HepG2 (cell line): ENCODE measurements around the gene VPS11. TPM values are rescaled to one million over a fixed set of nuclear protein-coding genes. Genes with fewer than 3 reads are reported as not detected.

Source experiments
- BHLHE40 ChIP-seq: IDR thresholded peaks from 2 replicates; pipeline ENCODE4 v1.6.1; 2011; ENCODE audit warnings: low read length, improper control_type of control experiment
- ELF1 ChIP-seq: sonication (generic); formaldehyde crosslinking; IDR thresholded peaks from 2 replicates; pipeline ENCODE4 v1.4.0; 2020; ENCODE audit warnings: missing genetic modification reagents
- GATAD2A ChIP-seq: IDR thresholded peaks from 2 replicates; pipeline ENCODE4 v1.6.1; 2016
- GTF3A ChIP-seq: sonication (generic); formaldehyde crosslinking; conservative IDR thresholded peaks from 2 replicates; pipeline ENCODE4 v1.4.0; 2020; ENCODE audit warnings: mild to moderate bottlenecking, missing genetic modification reagents
- MAFF ChIP-seq: IDR thresholded peaks from 2 replicates; pipeline ENCODE4 v1.6.1; 2011; ENCODE audit warnings: low read depth, low read length, improper control_type of control experiment
- MED1 ChIP-seq: sonication (generic); formaldehyde crosslinking; IDR thresholded peaks from 2 replicates; pipeline ENCODE4 v1.4.0; 2020; ENCODE audit warnings: missing genetic modification reagents
- MTF1 ChIP-seq: sonication (generic); formaldehyde crosslinking; IDR thresholded peaks from 2 replicates; pipeline ENCODE4 v1.5.0; 2020; ENCODE audit warnings: missing genetic modification reagents
- NFIB ChIP-seq: sonication (generic); formaldehyde crosslinking; IDR thresholded peaks from 2 replicates; pipeline ENCODE4 v1.9.0; 2021; ENCODE audit warnings: missing genetic modification reagents, mild to moderate bottlenecking, borderline replicate concordance
- SP1 ChIP-seq, 2 experiments: fragments of 450-650 bp in 1 of 2; sonication (generic) in 1 of 2; formaldehyde crosslinking in 1 of 2; IDR thresholded peaks; 2 replicates each; pipeline versions ENCODE4 v1.4.0 to v1.6.1; 2016 to 2020; ENCODE audit warnings: missing genetic modification reagents in 1 of 2
- TMF1 ChIP-seq: sonication (generic); formaldehyde crosslinking; IDR thresholded peaks from 2 replicates; pipeline ENCODE4 v1.8.1; 2022; ENCODE audit warnings: low read depth, missing genetic modification reagents
- TSC22D2 ChIP-seq: sonication (generic); formaldehyde crosslinking; IDR thresholded peaks from 2 replicates; pipeline ENCODE4 v1.5.1; 2020; ENCODE audit warnings: missing genetic modification reagents, mild to moderate bottlenecking, borderline replicate concordance
- ZFP36 ChIP-seq: fragments of 150-350 bp; IDR thresholded peaks from 2 replicates; pipeline ENCODE4 v1.6.1; 2018; ENCODE audit warnings: borderline replicate concordance, low read length, low read depth; ENCODE audit not compliant: partially characterized antibody
- ZKSCAN8 ChIP-seq: IDR thresholded peaks from 2 replicates; pipeline ENCODE4 v1.6.1; 2016; ENCODE audit warnings: borderline replicate concordance, missing genetic modification reagents, missing compliant biosample characterization
- ZNF234 ChIP-seq: sonication (generic); formaldehyde crosslinking; conservative IDR thresholded peaks from 2 replicates; pipeline ENCODE4 v1.5.1; 2020; ENCODE audit warnings: mild to moderate bottlenecking, missing genetic modification reagents
- ZNF34 ChIP-seq: sonication (generic); formaldehyde crosslinking; IDR thresholded peaks from 2 replicates; pipeline ENCODE4 v1.4.0; 2020; ENCODE audit warnings: mild to moderate bottlenecking, missing genetic modification reagents, borderline replicate concordance
- ZNF432 ChIP-seq: sonication (generic); formaldehyde crosslinking; IDR thresholded peaks from 2 replicates; pipeline ENCODE4 v1.5.0; 2020; ENCODE audit warnings: missing genetic modification reagents, mild to moderate bottlenecking, borderline replicate concordance
- ZNF569 ChIP-seq: sonication (generic); formaldehyde crosslinking; IDR thresholded peaks from 2 replicates; pipeline ENCODE4 v1.5.0; 2020; ENCODE audit warnings: mild to moderate bottlenecking, missing genetic modification reagents, moderate library complexity, borderline replicate concordance
- ZNF678 ChIP-seq: sonication (generic); formaldehyde crosslinking; IDR thresholded peaks from 2 replicates; pipeline ENCODE4 v1.4.0; 2020; ENCODE audit warnings: mild to moderate bottlenecking, missing genetic modification reagents
- polyA plus RNA-seq, 8 experiments: library from polyadenylated mRNA; depleted of rRNA in 3 of 8; stranded (reverse) in 7 of 8; unstranded in 1 of 8; fragments of >200 nt; fragmentation: Illumina TruSeq in 4 of 8; extraction: Trizol in 4 of 8; gene quantifications; 2 replicates each; pipeline versions ENCODE4 v1.2.1 to v1.2.3, GENCODE V29; 2011 to 2016; ENCODE audit warnings: low read depth in 4 of 8, missing spikeins in 1 of 8, mixed read lengths in 1 of 8; ENCODE audit not compliant: insufficient read depth in 1 of 8
- total RNA-seq, 5 experiments: library from RNA; depleted of rRNA; stranded (reverse); fragments of >200 nt; fragmentation: Illumina TruSeq; extraction: Trizol; gene quantifications; 2 replicates each; pipeline ENCODE4 v1.2.3, GENCODE V29; 2016; ENCODE audit warnings: low read depth in 1 of 5
- TF ChIP-seq, protein P1 (sequence below): IDR thresholded peaks from 2 replicates; pipeline ENCODE4 v1.6.1; 2016; ENCODE audit warnings: low read depth, borderline replicate concordance
- TF ChIP-seq, protein P2 (sequence below): sonication (generic); formaldehyde crosslinking; IDR thresholded peaks from 2 replicates; pipeline ENCODE4 v1.8.1; 2023; ENCODE audit warnings: mild to moderate bottlenecking, missing genetic modification reagents
- TF ChIP-seq, protein P3 (sequence below): sonication (generic); formaldehyde crosslinking; IDR thresholded peaks from 2 replicates; pipeline ENCODE4 v1.8.0; 2022; ENCODE audit warnings: mild to moderate bottlenecking, missing genetic modification reagents; ENCODE audit not compliant: insufficient replicate concordance
- TF ChIP-seq, protein P4 (sequence below): sonication (generic); formaldehyde crosslinking; IDR thresholded peaks from 2 replicates; pipeline ENCODE4 v1.8.0; 2022; ENCODE audit warnings: mild to moderate bottlenecking, missing genetic modification reagents, moderate library complexity
- TF ChIP-seq, protein P5 (sequence below), 2 experiments: fragments of 450-650 bp in 1 of 2; sonication (generic) in 1 of 2; formaldehyde crosslinking; IDR thresholded peaks; 2 replicates each; pipeline versions ENCODE4 v1.5.0 to v1.8.0; 2020 to 2022; ENCODE audit warnings: mild to moderate bottlenecking in 1 of 2, missing genetic modification reagents in 1 of 2
- TF ChIP-seq, protein P6 (sequence below): sonication (generic); formaldehyde crosslinking; IDR thresholded peaks from 2 replicates; pipeline ENCODE4 v1.5.1; 2020; ENCODE audit warnings: mild to moderate bottlenecking, missing genetic modification reagents, borderline replicate concordance

VPS11 gene
- total and polyA plus RNA-seq, 2 of the 13 experiments (the other 11 are each of a cell fraction or from before 2014, with no cell fraction given) = 13.7 to 21.6 TPM

DNA sequence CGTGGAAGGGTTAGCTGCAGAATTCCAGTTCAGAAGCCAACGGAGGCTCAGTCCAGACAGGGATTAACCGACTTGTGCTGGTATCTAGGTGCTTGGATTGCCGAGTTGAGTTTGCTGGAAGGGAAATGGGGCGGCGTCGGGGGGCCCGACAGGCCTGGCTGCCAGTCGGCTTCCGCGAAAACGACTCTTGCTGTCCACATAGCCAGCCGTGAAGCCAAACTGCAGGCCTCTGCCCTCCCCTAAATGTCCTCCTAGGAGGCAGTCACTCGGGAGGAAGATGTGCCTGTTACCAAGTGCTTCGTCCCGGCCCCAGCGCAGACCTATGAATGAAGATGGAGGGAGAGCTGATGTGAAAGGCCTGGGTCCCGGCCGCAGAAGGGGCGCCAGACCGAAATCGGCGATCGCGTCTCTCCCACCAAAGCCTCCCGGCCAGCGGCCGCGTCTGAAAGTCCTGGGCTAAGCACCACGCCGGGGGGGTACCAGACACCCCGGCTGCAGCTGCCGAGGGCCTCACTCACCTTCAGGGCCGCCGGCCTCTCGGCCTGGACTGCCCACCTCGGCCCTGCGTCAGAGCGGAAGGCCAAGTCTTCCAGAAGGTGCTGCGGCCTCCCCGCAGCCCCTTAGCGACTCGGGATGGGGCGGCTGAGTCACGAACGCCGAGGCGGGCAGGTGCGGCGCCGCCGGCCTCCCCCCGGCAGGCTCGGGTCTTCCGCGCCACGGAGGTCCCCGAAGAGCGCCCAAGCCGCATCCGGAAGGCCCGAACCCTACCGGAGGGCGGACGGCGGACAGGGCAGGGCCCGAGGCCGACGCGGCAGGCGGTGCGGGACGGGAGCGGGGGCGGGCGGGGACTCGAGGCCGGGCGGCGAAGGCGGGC, 26.6 kb downstream of the VPS11 start (continued):
- TF ChIP-seq ZNF432 (CRISPR knock-in tag) (no peak), BHLHE40 (no peak), TMF1 (CRISPR knock-in tag) (0 out of 2 replicates have a peak, but pooled peaks have one; percentile 42), ZNF34 (CRISPR knock-in tag) (no peak), MED1 (no peak), MAFF (no peak), ZNF569 (CRISPR knock-in tag) (no peak), SP1 (IDR thresholded peaks at IDR 0.05) (no peak), SP1 (CRISPR knock-in tag; IDR thresholded peaks at IDR 0.05) (no peak), GATAD2A (CRISPR knock-in tag) (no peak), MTF1 (CRISPR knock-in tag) (no peak), ZKSCAN8 (no peak), GTF3A (CRISPR knock-in tag) (no peak), ELF1 (CRISPR knock-in tag) (no peak), ZNF234 (CRISPR knock-in tag) (0 out of 2 replicates have a peak, but pooled peaks have one; percentile 77), ZFP36 (no peak), ZNF678 (CRISPR knock-in tag) (0 out of 2 replicates have a peak, but pooled peaks have one; percentile 10), TSC22D2 (CRISPR knock-in tag) (no peak), NFIB (CRISPR knock-in tag) (no peak)
- TF ChIP-seq, protein P1, sequence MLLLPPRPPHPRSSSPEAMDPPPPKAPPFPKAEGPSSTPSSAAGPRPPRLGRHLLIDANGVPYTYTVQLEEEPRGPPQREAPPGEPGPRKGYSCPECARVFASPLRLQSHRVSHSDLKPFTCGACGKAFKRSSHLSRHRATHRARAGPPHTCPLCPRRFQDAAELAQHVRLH (CRISPR knock-in tag) = no peak
- TF ChIP-seq, protein P2, sequence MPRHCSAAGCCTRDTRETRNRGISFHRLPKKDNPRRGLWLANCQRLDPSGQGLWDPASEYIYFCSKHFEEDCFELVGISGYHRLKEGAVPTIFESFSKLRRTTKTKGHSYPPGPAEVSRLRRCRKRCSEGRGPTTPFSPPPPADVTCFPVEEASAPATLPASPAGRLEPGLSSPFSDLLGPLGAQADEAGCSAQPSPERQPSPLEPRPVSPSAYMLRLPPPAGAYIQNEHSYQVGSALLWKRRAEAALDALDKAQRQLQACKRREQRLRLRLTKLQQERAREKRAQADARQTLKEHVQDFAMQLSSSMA = no peak
- TF ChIP-seq, protein P3, sequence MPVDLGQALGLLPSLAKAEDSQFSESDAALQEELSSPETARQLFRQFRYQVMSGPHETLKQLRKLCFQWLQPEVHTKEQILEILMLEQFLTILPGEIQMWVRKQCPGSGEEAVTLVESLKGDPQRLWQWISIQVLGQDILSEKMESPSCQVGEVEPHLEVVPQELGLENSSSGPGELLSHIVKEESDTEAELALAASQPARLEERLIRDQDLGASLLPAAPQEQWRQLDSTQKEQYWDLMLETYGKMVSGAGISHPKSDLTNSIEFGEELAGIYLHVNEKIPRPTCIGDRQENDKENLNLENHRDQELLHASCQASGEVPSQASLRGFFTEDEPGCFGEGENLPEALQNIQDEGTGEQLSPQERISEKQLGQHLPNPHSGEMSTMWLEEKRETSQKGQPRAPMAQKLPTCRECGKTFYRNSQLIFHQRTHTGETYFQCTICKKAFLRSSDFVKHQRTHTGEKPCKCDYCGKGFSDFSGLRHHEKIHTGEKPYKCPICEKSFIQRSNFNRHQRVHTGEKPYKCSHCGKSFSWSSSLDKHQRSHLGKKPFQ (CRISPR knock-in tag) = no peak
- TF ChIP-seq, protein P4, sequence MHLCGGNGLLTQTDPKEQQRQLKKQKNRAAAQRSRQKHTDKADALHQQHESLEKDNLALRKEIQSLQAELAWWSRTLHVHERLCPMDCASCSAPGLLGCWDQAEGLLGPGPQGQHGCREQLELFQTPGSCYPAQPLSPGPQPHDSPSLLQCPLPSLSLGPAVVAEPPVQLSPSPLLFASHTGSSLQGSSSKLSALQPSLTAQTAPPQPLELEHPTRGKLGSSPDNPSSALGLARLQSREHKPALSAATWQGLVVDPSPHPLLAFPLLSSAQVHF (CRISPR knock-in tag) = no peak
- TF ChIP-seq, protein P5, sequence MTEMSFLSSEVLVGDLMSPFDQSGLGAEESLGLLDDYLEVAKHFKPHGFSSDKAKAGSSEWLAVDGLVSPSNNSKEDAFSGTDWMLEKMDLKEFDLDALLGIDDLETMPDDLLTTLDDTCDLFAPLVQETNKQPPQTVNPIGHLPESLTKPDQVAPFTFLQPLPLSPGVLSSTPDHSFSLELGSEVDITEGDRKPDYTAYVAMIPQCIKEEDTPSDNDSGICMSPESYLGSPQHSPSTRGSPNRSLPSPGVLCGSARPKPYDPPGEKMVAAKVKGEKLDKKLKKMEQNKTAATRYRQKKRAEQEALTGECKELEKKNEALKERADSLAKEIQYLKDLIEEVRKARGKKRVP (CRISPR knock-in tag; IDR thresholded peaks at IDR 0.05) = no peak
- TF ChIP-seq, protein P6, sequence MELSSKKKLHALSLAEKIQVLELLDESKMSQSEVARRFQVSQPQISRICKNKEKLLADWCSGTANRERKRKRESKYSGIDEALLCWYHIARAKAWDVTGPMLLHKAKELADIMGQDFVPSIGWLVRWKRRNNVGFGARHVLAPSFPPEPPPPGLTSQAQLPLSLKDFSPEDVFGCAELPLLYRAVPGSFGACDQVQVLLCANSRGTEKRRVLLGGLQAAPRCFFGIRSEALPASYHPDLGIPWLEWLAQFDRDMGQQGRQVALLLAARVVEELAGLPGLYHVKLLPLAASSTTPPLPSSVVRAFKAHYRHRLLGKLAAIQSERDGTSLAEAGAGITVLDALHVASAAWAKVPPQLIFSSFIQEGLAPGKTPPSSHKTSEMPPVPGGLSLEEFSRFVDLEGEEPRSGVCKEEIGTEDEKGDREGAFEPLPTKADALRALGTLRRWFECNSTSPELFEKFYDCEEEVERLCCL (CRISPR knock-in tag) = no peak; the same call in 1 of the 2 replicates
